IMR-90 (cell line): ENCODE measurements around the gene SNX22. TPM values are rescaled to one million over a fixed set of nuclear protein-coding genes. Genes with fewer than 3 reads are reported as not detected.
"Not testable (repeated sequence)": the region's sequence is repeated elsewhere in the genome, so short reads cannot be mapped to it uniquely, and the experiment has no call there.

Experiments used
- ATAC-seq: fragments of 200-7000 bp; cut with Tn5 transposase; 2 replicates; pipeline ENCODE4 v1.9.1; 2020; ENCODE audit warnings: low read depth, mild to moderate bottlenecking, moderate library complexity
- BruUV-seq: library from RNA; stranded (reverse); fragments of 400-500 nt; replicated peaks from 2 replicates; lab custom pipeline; 2021; lab: Mats Ljungman, UMichigan
- CTCF ChIA-PET: fragments of 300-600 bp; formaldehyde crosslinking; extraction: SDS; loops from one replicate; lab custom pipeline; 2021; ENCODE audit warnings: antibody characterized with exemption; lab: Yijun Ruan, JAX
- POLR2A ChIA-PET: fragments of 300-600 bp; sonication (Branson Sonifier 250); formaldehyde crosslinking; loops from one replicate; lab custom pipeline; 2022; ENCODE audit warnings: antibody characterized with exemption; ENCODE audit not compliant: unreplicated experiment; lab: Charles Lee
- DNase-seq: peaks from one replicate; pipeline ENCODE4 v3.0.0; 2013
- H2AFZ ChIP-seq: replicated peaks from 2 replicates; pipeline ENCODE3; 2013; ENCODE audit warnings: low read length, mild to moderate bottlenecking; ENCODE audit not compliant: poor library complexity
- H2AK5ac ChIP-seq: 2 replicates; pipeline ENCODE4 v1.6.1; 2013; ENCODE audit warnings: low read depth, low read length, inconsistent platforms
- H2AK9ac ChIP-seq: replicated peaks from 2 replicates; pipeline ENCODE3; 2013; ENCODE audit warnings: mild to moderate bottlenecking, low read depth, low read length, moderate library complexity; ENCODE audit not compliant: poor library complexity
- H2BK120ac ChIP-seq: 2 replicates; pipeline ENCODE4 v1.6.1; 2013; ENCODE audit warnings: low read depth, low read length, inconsistent platforms
- H2BK15ac ChIP-seq: 3 replicates; pipeline ENCODE4 v1.6.1; 2013; ENCODE audit warnings: low read depth, low read length, inconsistent platforms
- H2BK20ac ChIP-seq: 2 replicates; pipeline ENCODE4 v1.6.1; 2013; ENCODE audit warnings: low read depth, mild to moderate bottlenecking, inconsistent platforms, low read length, moderate library complexity
- H2BK5ac ChIP-seq: 2 replicates; pipeline ENCODE4 v1.6.1; 2013; ENCODE audit warnings: mild to moderate bottlenecking, low read depth, low read length, inconsistent platforms; ENCODE audit not compliant: poor library complexity, severe bottlenecking
- H3K14ac ChIP-seq: replicated peaks from 2 replicates; pipeline ENCODE4 v1.6.1; 2013; ENCODE audit warnings: low read depth, low read length, inconsistent platforms
- H3K18ac ChIP-seq: 2 replicates; pipeline ENCODE4 v1.6.1; 2013; ENCODE audit warnings: low read depth, low read length, control low read depth
- H3K23ac ChIP-seq: 2 replicates; pipeline ENCODE4 v1.6.1; 2013; ENCODE audit warnings: low read depth, low read length, inconsistent platforms
- H3K27ac ChIP-seq: 2 replicates; pipeline ENCODE4 v1.5.1; 2013; ENCODE audit warnings: mild to moderate bottlenecking, control low read depth, low read length; ENCODE audit not compliant: insufficient read depth
- H3K27me3 ChIP-seq: 2 replicates; pipeline ENCODE4 v1.6.1; 2013; ENCODE audit warnings: low read length; ENCODE audit not compliant: control insufficient read depth, insufficient read depth
- H3K36me3 ChIP-seq: 2 replicates; pipeline ENCODE4 v1.6.1; 2013; ENCODE audit warnings: low read length, mixed read lengths; ENCODE audit not compliant: control insufficient read depth, insufficient read depth
- H3K4ac ChIP-seq: 2 replicates; pipeline ENCODE4 v1.6.1; 2013; ENCODE audit warnings: low read depth, low read length, inconsistent platforms
- H3K4me1 ChIP-seq: 2 replicates; pipeline ENCODE4 v1.6.1; 2013; ENCODE audit warnings: low read length, mixed read lengths; ENCODE audit not compliant: control insufficient read depth, insufficient read depth
- H3K4me2 ChIP-seq: 2 replicates; pipeline ENCODE4 v1.6.1; 2013; ENCODE audit warnings: low read depth, mild to moderate bottlenecking, control low read depth, low read length, moderate library complexity
- H3K4me3 ChIP-seq: 2 replicates; pipeline ENCODE4 v1.5.1; 2013; ENCODE audit warnings: low read depth, mild to moderate bottlenecking, control low read depth, low read length, moderate library complexity; ENCODE audit not compliant: insufficient read depth
- H3K56ac ChIP-seq: 2 replicates; pipeline ENCODE4 v1.6.1; 2013; ENCODE audit warnings: low read length, inconsistent platforms; ENCODE audit not compliant: insufficient read depth; ENCODE audit errors: extremely low read depth
- H3K79me1 ChIP-seq, 2 experiments: 2 replicates each; pipeline ENCODE4 v1.6.1; 2013; ENCODE audit warnings: low read length in 2 of 2, inconsistent platforms in 1 of 2, low read depth in 1 of 2
- H3K9ac ChIP-seq: 2 replicates; pipeline ENCODE4 v1.6.1; 2013; ENCODE audit warnings: low read depth, low read length, control low read depth
- H3K9me1 ChIP-seq: 2 replicates; pipeline ENCODE4 v1.6.1; 2013; ENCODE audit warnings: low read length, inconsistent platforms; ENCODE audit not compliant: insufficient read depth
- H3K9me3 ChIP-seq: 2 replicates; pipeline ENCODE4 v1.6.1; 2013; ENCODE audit warnings: low read length; ENCODE audit not compliant: control insufficient read depth, insufficient read depth
- H4K20me1 ChIP-seq: 2 replicates; pipeline ENCODE4 v1.6.1; 2013; ENCODE audit warnings: low read length, inconsistent platforms; ENCODE audit not compliant: insufficient read depth
- H4K5ac ChIP-seq: 2 replicates; pipeline ENCODE4 v1.6.1; 2013; ENCODE audit warnings: mild to moderate bottlenecking, low read depth, low read length, control low read depth
- H4K8ac ChIP-seq, 2 experiments: 2 replicates each; pipeline ENCODE4 v1.6.1; 2013; ENCODE audit warnings: low read depth in 2 of 2, low read length in 2 of 2, control low read depth in 1 of 2, inconsistent platforms in 1 of 2
- H4K91ac ChIP-seq: 2 replicates; pipeline ENCODE4 v1.6.1; 2013; ENCODE audit warnings: low read depth, low read length, inconsistent platforms; ENCODE audit not compliant: insufficient read depth
- BHLHE40 ChIP-seq: fragments of 150-350 bp; IDR thresholded peaks from 2 replicates; pipeline ENCODE4 v1.6.1; 2016; ENCODE audit warnings: mild to moderate bottlenecking, low read depth, low read length
- CEBPB ChIP-seq: IDR thresholded peaks from 2 replicates; pipeline ENCODE4 v1.6.1; 2012; ENCODE audit warnings: low read depth, low read length, improper control_type of control experiment
- MAFK ChIP-seq: IDR thresholded peaks from 2 replicates; pipeline ENCODE4 v1.6.1; 2012; ENCODE audit warnings: low read depth, low read length, improper control_type of control experiment
- MAZ ChIP-seq: IDR thresholded peaks from 2 replicates; pipeline ENCODE4 v1.6.1; 2012; ENCODE audit warnings: low read depth, mild to moderate bottlenecking, low read length, improper control_type of control experiment, moderate library complexity, borderline replicate concordance
- NFE2L2 ChIP-seq: fragments of 150-350 bp; IDR thresholded peaks from 2 replicates; pipeline ENCODE4 v1.6.1; 2016; ENCODE audit warnings: low read depth, mild to moderate bottlenecking, low read length
- WGBS, 2 experiments: methylation state at CpG; one replicate each; pipeline versions ENCODE4 v1.1.5 to v1.1.7; 2013; ENCODE audit warnings: missing lambda C conversion rate in 2 of 2; ENCODE audit not compliant: insufficient read length in 1 of 2; ENCODE audit errors: extremely low coverage in 2 of 2; 5-methylcytosine and 5-hydroxymethylcytosine counted together
- dilution Hi-C: fragments of 300-500 bp; cut with HindIII; formaldehyde crosslinking; loops from one replicate; pipeline ENCODE4 v1.14.3; 2018; ENCODE audit warnings: low sequenced_read_pairs; ENCODE audit not compliant: unreplicated experiment
- in situ Hi-C: fragments of 300-500 bp; cut with MboI; formaldehyde crosslinking; loops from 3 replicates; pipeline ENCODE4 v1.14.3; 2019; ENCODE audit warnings: low sequenced_read_pairs, inconsistent platforms, mixed read lengths
- intact Hi-C: fragments of 100-400 bp; cut with micrococcal nuclease; formaldehyde crosslinking; loops from 2 replicates; pipeline ENCODE4 v1.10.0; 2022
- polyA plus RNA-seq, 3 experiments: library from polyadenylated mRNA; depleted of rRNA; stranded (reverse); fragments of >200 nt; gene quantifications; 2 replicates each; pipeline ENCODE4 v1.2.3, GENCODE V29; 2012; ENCODE audit warnings: low replicate concordance in 1 of 3
- total RNA-seq: library from RNA; depleted of rRNA; stranded (reverse); fragments of >200 nt; gene quantifications from 2 replicates; pipeline ENCODE4 v1.2.3, GENCODE V29; 2012
- TF ChIP-seq, protein P1 (sequence below): fragments of 150-350 bp; IDR thresholded peaks from 2 replicates; pipeline ENCODE4 v1.6.1; 2016; ENCODE audit warnings: low read depth, mild to moderate bottlenecking, low read length, moderate library complexity, borderline replicate concordance

The SNX22 gene
- total and polyA plus RNA-seq, 2 of the 4 experiments (the other 2 are of a cell fraction) = 0.12 to 0.18 TPM

DNA sequence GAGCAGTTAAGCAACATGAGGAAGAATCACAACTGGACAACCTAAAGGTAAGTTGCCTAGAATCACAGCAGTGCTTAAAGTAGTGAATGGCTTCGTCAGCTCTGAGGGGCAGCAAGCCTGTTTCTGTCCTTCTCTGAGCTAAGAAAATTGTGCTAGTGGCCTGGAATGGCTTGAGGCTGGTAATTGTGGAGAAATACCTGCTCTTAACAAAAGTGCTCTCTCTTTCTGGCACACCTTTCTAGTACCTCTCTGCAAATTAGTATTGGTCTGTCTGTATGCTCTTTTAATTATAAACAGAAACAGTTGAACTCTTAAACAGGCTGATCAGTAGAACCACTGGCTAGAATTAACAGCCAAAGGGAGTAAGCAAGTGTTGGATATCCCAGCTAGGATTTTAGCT lies 44.2 kb upstream of the SNX22 start:
- Histone ChIP-seq H3K27ac (no peak overlapping the region), H3K4ac (no peak overlapping the region), H3K4me3 (no peak overlapping the region), H2AFZ (no peak overlapping the region), H2BK15ac (no peak overlapping the region), H3K79me1 (peaks cover 31 to 68% of the 10 kb centered on the region in 2 experiments), H3K4me1 (peaks cover 4% of the 10 kb centered on the region; the same call in 1 of the 2 replicates), H3K18ac (no peak overlapping the region), H3K36me3 (peaks cover 2% of the 10 kb centered on the region; the same call in 1 of the 2 replicates), H3K14ac (no peak overlapping the region), H3K56ac (no peak overlapping the region), H4K91ac (no peak overlapping the region), H2AK5ac (no peak overlapping the region; the same call in 1 of the 2 replicates), H3K4me2 (no peak overlapping the region), H4K20me1 (peaks cover 57% of the 10 kb centered on the region), H4K5ac (no peak overlapping the region), H3K9me3 (no peaks in the 10 kb centered on the region), H3K27me3 (no peaks in the 10 kb centered on the region), H3K23ac (no peak overlapping the region), H2AK9ac (no peak overlapping the region), H2BK120ac (no peak overlapping the region), H4K8ac (no peak overlapping the region), H3K9me1 (peaks cover 13% of the 10 kb centered on the region), H2BK5ac (no peak overlapping the region), H2BK20ac (no peak overlapping the region), H3K9ac (no peak overlapping the region)
- intact Hi-C loops (no loop called here), in situ Hi-C loops (no loop called here), dilution Hi-C loops (no loop called here)
- TF ChIP-seq CEBPB (no peak), MAFK (no peak), BHLHE40 (no peak), NFE2L2 (no peak), MAZ (no peak)
- TF ChIP-seq, protein P1, sequence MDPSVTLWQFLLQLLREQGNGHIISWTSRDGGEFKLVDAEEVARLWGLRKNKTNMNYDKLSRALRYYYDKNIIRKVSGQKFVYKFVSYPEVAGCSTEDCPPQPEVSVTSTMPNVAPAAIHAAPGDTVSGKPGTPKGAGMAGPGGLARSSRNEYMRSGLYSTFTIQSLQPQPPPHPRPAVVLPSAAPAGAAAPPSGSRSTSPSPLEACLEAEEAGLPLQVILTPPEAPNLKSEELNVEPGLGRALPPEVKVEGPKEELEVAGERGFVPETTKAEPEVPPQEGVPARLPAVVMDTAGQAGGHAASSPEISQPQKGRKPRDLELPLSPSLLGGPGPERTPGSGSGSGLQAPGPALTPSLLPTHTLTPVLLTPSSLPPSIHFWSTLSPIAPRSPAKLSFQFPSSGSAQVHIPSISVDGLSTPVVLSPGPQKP = no peak
- ChIA-PET CTCF (no interaction called here), POLR2A (no interaction called here)
- WGBS, 2 experiments = no CpG with 5 or more reads among the region's 1 CpG
- no peak for ATAC-seq
- no TSS peak for BruUV-seq
- DNase-seq = no peak

DNA sequence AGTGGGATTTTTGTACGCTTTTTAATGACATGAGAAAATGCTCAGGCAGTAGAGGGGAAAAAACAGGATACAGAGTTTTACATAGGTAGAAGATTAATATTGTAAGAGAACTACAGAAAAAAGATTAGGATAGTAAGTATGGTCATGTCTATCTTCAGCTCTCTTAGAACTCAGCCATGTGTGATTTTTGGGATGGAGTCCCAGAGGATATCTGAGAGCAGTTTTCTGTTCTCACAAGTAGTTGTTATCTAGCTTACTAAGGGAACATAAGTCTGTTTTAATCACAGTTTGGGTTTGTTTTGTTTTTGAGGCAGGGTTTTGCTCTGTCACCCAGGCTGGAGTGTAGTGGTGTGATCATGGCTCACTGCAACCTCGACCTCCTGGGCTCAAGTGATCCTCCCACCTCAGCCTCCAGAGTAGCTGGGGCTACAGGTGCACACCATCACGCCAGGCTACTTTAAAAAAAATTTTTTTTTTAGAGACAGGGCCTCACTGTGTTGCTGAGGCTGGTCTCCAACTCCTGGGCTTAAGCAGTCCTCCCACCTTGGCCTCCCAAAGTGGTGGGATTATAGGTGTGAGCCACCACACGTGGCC lies 41.3 kb upstream of the SNX22 start:
- intact Hi-C loops = loop anchor here (5.0 kb wide), 1 partner anchor 37 kb away; no protein-coding TSS in a partner anchor
- Histone ChIP-seq H3K36me3 (peaks cover 12% of the 10 kb centered on the region), H4K20me1 (peaks cover 44% of the 10 kb centered on the region), H3K79me1 (peaks cover 44 to 70% of the 10 kb centered on the region in 2 experiments), H3K9me1 (peaks cover 11% of the 10 kb centered on the region)
- H3K4me3 ChIP-seq, H2BK120ac ChIP-seq, H3K4me1 ChIP-seq, H4K5ac ChIP-seq, H2BK5ac ChIP-seq, BruUV-seq, H2BK15ac ChIP-seq, CTCF ChIA-PET, H3K23ac ChIP-seq, H3K4ac ChIP-seq, ATAC-seq, H2BK20ac ChIP-seq, POLR2A ChIA-PET, DNase-seq, H3K14ac ChIP-seq, dilution Hi-C loops, H3K27ac ChIP-seq, H3K27me3 ChIP-seq, H3K56ac ChIP-seq, H2AK9ac ChIP-seq, in situ Hi-C loops, H4K8ac ChIP-seq, H2AK5ac ChIP-seq, H3K9ac ChIP-seq, H3K4me2 ChIP-seq, H2AFZ ChIP-seq, H3K18ac ChIP-seq, H3K9me3 ChIP-seq, H4K91ac ChIP-seq: not testable (repeated sequence)
- WGBS, 2 experiments = 100% methylated on average over 1 of the region's 4 CpGs; no CpG with 5 or more reads in 1 of the 2 experiments
